ENCODE results near the gene SUSD5. TPM values are rescaled to one million over a fixed set of nuclear protein-coding genes. Genes with fewer than 3 reads are reported as not detected.

SUSD5 gene
- total and polyA plus RNA-seq, 2 of the 4 experiments (the other 2 are of a cell fraction): 1.4 to 2.9 TPM

DNA sequence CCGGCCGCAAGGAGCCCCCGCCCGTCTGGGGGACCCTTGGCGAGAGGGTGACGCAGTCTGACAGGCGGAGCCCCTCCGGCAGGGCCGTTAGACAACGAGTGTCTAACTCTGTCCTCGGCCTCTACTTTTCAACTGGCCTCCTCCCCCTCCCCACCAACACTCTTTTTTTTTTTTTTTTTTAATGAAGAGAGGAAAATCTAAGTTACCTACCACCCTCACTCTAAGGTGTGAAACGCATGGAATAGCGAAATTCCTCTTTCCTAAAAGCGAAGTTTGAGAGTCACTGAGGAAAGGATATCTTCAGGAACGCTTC is 521 bp upstream of the SUSD5 start:
- CTCF ChIA-PET: no interaction called here
- H4K8ac ChIP-seq (ENCODE audit: low read depth in 2 of 2, low read length in 2 of 2): no peak overlapping the region
- no peaks in the 10 kb centered on the region for H3K36me3 ChIP-seq (ENCODE audit: control insufficient read depth, insufficient read depth, low read length)
- no peak for TF ChIP-seq MXI1 (IDR thresholded peaks at IDR 0.05; ENCODE audit: borderline replicate concordance, low read depth, low read length)
- TF ChIP-seq, protein P1, sequence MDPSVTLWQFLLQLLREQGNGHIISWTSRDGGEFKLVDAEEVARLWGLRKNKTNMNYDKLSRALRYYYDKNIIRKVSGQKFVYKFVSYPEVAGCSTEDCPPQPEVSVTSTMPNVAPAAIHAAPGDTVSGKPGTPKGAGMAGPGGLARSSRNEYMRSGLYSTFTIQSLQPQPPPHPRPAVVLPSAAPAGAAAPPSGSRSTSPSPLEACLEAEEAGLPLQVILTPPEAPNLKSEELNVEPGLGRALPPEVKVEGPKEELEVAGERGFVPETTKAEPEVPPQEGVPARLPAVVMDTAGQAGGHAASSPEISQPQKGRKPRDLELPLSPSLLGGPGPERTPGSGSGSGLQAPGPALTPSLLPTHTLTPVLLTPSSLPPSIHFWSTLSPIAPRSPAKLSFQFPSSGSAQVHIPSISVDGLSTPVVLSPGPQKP (IDR thresholded peaks at IDR 0.05; ENCODE audit: borderline replicate concordance, low read depth, low read length): no peak
- no peak for TF ChIP-seq RFX5 (IDR thresholded peaks at IDR 0.05; ENCODE audit: low read depth, low read length)
- TF ChIP-seq CHD1 (IDR thresholded peaks at IDR 0.05; ENCODE audit: low read depth, low read length): no peak
- no peak for TF ChIP-seq CEBPB (IDR thresholded peaks at IDR 0.05; ENCODE audit: low read depth, low read length)
- no peak for TF ChIP-seq POLR2A (IDR thresholded peaks at IDR 0.05; ENCODE audit: low read depth, low read length)
- TF ChIP-seq, protein P2, sequence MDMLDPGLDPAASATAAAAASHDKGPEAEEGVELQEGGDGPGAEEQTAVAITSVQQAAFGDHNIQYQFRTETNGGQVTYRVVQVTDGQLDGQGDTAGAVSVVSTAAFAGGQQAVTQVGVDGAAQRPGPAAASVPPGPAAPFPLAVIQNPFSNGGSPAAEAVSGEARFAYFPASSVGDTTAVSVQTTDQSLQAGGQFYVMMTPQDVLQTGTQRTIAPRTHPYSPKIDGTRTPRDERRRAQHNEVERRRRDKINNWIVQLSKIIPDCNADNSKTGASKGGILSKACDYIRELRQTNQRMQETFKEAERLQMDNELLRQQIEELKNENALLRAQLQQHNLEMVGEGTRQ (IDR thresholded peaks at IDR 0.05; ENCODE audit: low read depth, low read length): no peak
- TF ChIP-seq BHLHE40 (IDR thresholded peaks at IDR 0.05; ENCODE audit: low read depth, low read length): no peak
- TF ChIP-seq SMC3 (IDR thresholded peaks at IDR 0.05; ENCODE audit: low read depth, low read length): no peak
- TF ChIP-seq RAD21 (IDR thresholded peaks at IDR 0.05; ENCODE audit: low read length): no peak
- TF ChIP-seq FOS (IDR thresholded peaks at IDR 0.05; ENCODE audit: low read depth, low read length): no peak
- no peak for TF ChIP-seq NFE2L2 (IDR thresholded peaks at IDR 0.05; ENCODE audit: low read depth, low read length)
- no peak for TF ChIP-seq RCOR1 (IDR thresholded peaks at IDR 0.05; ENCODE audit: insufficient replicate concordance, low read length)
- no peak for TF ChIP-seq CTCF (conservative IDR thresholded peaks at IDR 0.05; ENCODE audit: low read depth, low read length)
- no peak for TF ChIP-seq MAFK (IDR thresholded peaks at IDR 0.05; ENCODE audit: low read depth, low read length)
- TF ChIP-seq MAZ (IDR thresholded peaks at IDR 0.05; ENCODE audit: borderline replicate concordance, low read depth, low read length): no peak
- no peak overlapping the region for H3K18ac ChIP-seq (ENCODE audit: low read depth, low read length)
- H3K4me2 ChIP-seq (ENCODE audit: low read depth, low read length): peak overlapping the region; percentile 71
- in situ Hi-C loops (cut with MboI; ENCODE audit: low sequenced_read_pairs) (no loop called here), dilution Hi-C loops (cut with HindIII; ENCODE audit: low sequenced_read_pairs, unreplicated experiment) (no loop called here), intact Hi-C loops (cut with micrococcal nuclease) (no loop called here)
- no peak overlapping the region for H4K5ac ChIP-seq (ENCODE audit: low read depth, low read length)
- no peaks in the 10 kb centered on the region for H3K4me1 ChIP-seq (ENCODE audit: control insufficient read depth, insufficient read depth, low read length)
- peak overlapping the region; percentile 89 for H2AFZ ChIP-seq (replicated peaks; ENCODE audit: low read length, poor library complexity)
- H3K9me1 ChIP-seq (ENCODE audit: insufficient read depth, low read length): no peaks in the 10 kb centered on the region
- no peaks in the 10 kb centered on the region for H4K20me1 ChIP-seq (ENCODE audit: insufficient read depth, low read length)
- no peak overlapping the region for H2BK5ac ChIP-seq (ENCODE audit: low read depth, low read length, poor library complexity, severe bottlenecking)
- no peak for ATAC-seq (ENCODE audit: low read depth)
- POLR2A ChIA-PET (ENCODE audit: unreplicated experiment): no interaction called here
- H3K9ac ChIP-seq (ENCODE audit: low read depth, low read length): no peak overlapping the region
- no peak overlapping the region for H3K23ac ChIP-seq (ENCODE audit: low read depth, low read length)
- no peak for DNase-seq
- H2BK20ac ChIP-seq (ENCODE audit: low read depth, low read length): no peak overlapping the region
- BruUV-seq (replicated peaks): no TSS peak
- no CpG with 5 or more reads among the region's 15 CpGs for WGBS, 2 experiments (ENCODE audit: extremely low coverage in 2 of 2, insufficient read length in 1 of 2)
- no peak overlapping the region for H3K56ac ChIP-seq (ENCODE audit: extremely low read depth, insufficient read depth, low read length)
- H3K4ac ChIP-seq (ENCODE audit: low read depth, low read length): no peak overlapping the region
- no peak overlapping the region for H2AK5ac ChIP-seq (ENCODE audit: low read depth, low read length)
- no peaks in the 10 kb centered on the region for H3K9me3 ChIP-seq (ENCODE audit: control insufficient read depth, insufficient read depth, low read length)
- no peak overlapping the region for H2BK15ac ChIP-seq (ENCODE audit: low read depth, low read length)
- H2AK9ac ChIP-seq (replicated peaks; ENCODE audit: low read depth, low read length, poor library complexity): no peak overlapping the region
- no peak overlapping the region for H3K14ac ChIP-seq (replicated peaks; ENCODE audit: low read depth, low read length)
- no peaks in the 10 kb centered on the region for H3K79me1 ChIP-seq (ENCODE audit: low read depth in 1 of 2, low read length in 2 of 2)
- no peak overlapping the region for H3K27ac ChIP-seq (ENCODE audit: insufficient read depth, low read length)
- H2BK120ac ChIP-seq (ENCODE audit: low read depth, low read length): no peak overlapping the region
- peak overlapping the region; percentile 66 for H3K4me3 ChIP-seq (ENCODE audit: insufficient read depth, low read depth, low read length)
- peaks cover 19% of the 10 kb centered on the region for H3K27me3 ChIP-seq (ENCODE audit: control insufficient read depth, insufficient read depth, low read length)
- H4K91ac ChIP-seq (ENCODE audit: insufficient read depth, low read depth, low read length): no peak overlapping the region

All from IMR-90 (cell line).